ENCODE measurements around the gene DNAH17. TPM values are rescaled to one million over a fixed set of nuclear protein-coding genes. Genes with fewer than 3 reads are reported as not detected.

DNAH17 gene
- total and polyA plus RNA-seq, 2 donors (not counting 3 experiments of a cell fraction or from before 2014, with no cell fraction given), result not detected

DNA sequence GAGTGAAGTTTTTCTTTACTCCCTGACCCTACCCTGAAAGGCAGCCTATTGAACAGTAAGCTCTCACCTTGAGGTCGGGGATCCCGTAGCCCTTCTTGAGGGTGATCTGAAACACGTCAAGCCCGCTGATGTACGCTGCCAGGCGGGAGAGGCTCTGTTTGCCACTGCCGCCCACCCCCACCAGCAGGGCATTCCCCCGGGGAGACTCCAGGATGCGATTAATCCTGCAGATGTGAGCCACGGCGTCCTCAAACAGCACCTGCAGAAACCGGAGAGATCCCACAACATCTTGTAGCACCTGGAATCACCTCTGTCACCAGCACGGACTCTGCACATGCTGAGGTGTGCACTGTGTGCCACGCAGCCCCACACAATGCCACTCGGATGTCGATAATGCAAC lies 102.0 kb downstream of the DNAH17 start:
- Histone ChIP-seq H3K4me3 (replicated peaks in 1 of 3; ENCODE audit: insufficient read depth in 1 of 3, low read depth in 1 of 3, low read length in 3 of 3) (no peak overlapping the region), H2AFZ (ENCODE audit: low read depth, low read length) (no peak overlapping the region), H3K9me1 (replicated peaks; ENCODE audit: control insufficient read depth, extremely low read depth, insufficient read depth, low read length) (no peaks in the 10 kb centered on the region), H3K27ac (ENCODE audit: insufficient read depth, low read depth, low read length) (no peak overlapping the region), H3K4me1 (ENCODE audit: control insufficient read depth, extremely low read depth, insufficient read depth, low read length) (no peaks in the 10 kb centered on the region), H3K79me2 (ENCODE audit: control insufficient read depth, insufficient read depth, low read length) (no peaks in the 10 kb centered on the region), H3K27me3 (ENCODE audit: control insufficient read depth in 2 of 2, insufficient read depth in 2 of 2, low read length in 2 of 2) (peaks cover 0 to 5% of the 10 kb centered on the region in 2 experiments), H3K4me2 (ENCODE audit: insufficient read depth, low read length) (no peak overlapping the region), H3K36me3 (ENCODE audit: control insufficient read depth in 2 of 2, extremely low read depth in 1 of 2, insufficient read depth in 2 of 2, low read length in 2 of 2) (no peaks in the 10 kb centered on the region), H4K20me1 (replicated peaks; ENCODE audit: control insufficient read depth, extremely low read depth, insufficient read depth, low read length) (no peaks in the 10 kb centered on the region), H3K9me3 (replicated peaks; ENCODE audit: control insufficient read depth, insufficient read depth, low read length) (no peaks in the 10 kb centered on the region), H3K9ac (replicated peaks; ENCODE audit: extremely low read depth, insufficient read depth, low read length) (no peak overlapping the region)
- FAIRE-seq, result no peak
- intact Hi-C loops (cut with micrococcal nuclease) (no loop called here), dilution Hi-C loops (cut with MboI; ENCODE audit: extremely low pct_ligation_motif_present, low sequenced_read_pairs) (loop anchor here (25.0 kb wide), 1 partner anchor 162 kb away; no protein-coding TSS in a partner anchor)
- no peak for DNase-seq (ENCODE audit: low read depth, low spot score)
- TF ChIP-seq MYC (IDR thresholded peaks at IDR 0.05; ENCODE audit: low read depth, low read length), result no peak
- TF ChIP-seq, protein P1, sequence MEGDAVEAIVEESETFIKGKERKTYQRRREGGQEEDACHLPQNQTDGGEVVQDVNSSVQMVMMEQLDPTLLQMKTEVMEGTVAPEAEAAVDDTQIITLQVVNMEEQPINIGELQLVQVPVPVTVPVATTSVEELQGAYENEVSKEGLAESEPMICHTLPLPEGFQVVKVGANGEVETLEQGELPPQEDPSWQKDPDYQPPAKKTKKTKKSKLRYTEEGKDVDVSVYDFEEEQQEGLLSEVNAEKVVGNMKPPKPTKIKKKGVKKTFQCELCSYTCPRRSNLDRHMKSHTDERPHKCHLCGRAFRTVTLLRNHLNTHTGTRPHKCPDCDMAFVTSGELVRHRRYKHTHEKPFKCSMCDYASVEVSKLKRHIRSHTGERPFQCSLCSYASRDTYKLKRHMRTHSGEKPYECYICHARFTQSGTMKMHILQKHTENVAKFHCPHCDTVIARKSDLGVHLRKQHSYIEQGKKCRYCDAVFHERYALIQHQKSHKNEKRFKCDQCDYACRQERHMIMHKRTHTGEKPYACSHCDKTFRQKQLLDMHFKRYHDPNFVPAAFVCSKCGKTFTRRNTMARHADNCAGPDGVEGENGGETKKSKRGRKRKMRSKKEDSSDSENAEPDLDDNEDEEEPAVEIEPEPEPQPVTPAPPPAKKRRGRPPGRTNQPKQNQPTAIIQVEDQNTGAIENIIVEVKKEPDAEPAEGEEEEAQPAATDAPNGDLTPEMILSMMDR (IDR thresholded peaks at IDR 0.05; ENCODE audit: extremely low read depth in 1 of 2, insufficient read depth in 1 of 2, low read depth in 1 of 2, low read length in 2 of 2), result no peak
- TF ChIP-seq, protein P2, sequence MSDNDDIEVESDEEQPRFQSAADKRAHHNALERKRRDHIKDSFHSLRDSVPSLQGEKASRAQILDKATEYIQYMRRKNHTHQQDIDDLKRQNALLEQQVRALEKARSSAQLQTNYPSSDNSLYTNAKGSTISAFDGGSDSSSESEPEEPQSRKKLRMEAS (IDR thresholded peaks at IDR 0.05; ENCODE audit: insufficient read depth, insufficient read length), result no peak
- no peak for TF ChIP-seq POLR2A (IDR thresholded peaks at IDR 0.05; ENCODE audit: low read depth, low read length)
- BruUV-seq (replicated peaks), result no TSS peak
- POLR2A ChIA-PET, result no interaction called here
- CTCF ChIA-PET, result no interaction called here

DNA sequence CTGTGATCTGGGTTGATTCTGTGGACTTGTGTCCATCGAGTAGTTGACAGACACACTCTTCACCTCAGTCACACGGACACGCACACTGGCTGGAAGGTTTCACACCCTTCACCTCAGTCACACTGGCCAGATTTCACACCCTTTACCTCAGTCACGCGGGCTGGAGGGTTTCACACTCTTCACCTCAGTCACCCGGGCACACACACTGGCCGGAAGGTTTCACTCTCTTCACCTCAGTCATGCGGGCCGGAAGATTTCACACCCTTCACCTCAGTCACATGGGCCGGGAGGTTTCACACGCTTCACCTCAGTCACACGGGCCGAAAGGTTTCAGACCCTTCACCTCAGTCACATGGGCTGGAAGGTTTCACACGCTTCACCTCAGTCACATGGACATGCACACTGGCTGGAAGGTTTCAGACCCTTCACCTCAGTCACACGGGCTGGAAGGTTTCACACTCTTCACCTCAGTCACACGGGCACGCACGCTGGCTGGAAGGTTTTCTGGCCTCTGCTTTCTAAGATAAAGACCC lies 102.5 kb downstream of the DNAH17 start:
- Histone ChIP-seq H2AFZ (ENCODE audit: low read depth, low read length) (no peak overlapping the region), H3K9ac (replicated peaks; ENCODE audit: extremely low read depth, insufficient read depth, low read length) (no peak overlapping the region), H3K4me1 (ENCODE audit: control insufficient read depth, extremely low read depth, insufficient read depth, low read length) (no peaks in the 10 kb centered on the region), H3K9me1 (replicated peaks; ENCODE audit: control insufficient read depth, extremely low read depth, insufficient read depth, low read length) (no peaks in the 10 kb centered on the region), H3K36me3 (ENCODE audit: control insufficient read depth in 2 of 2, extremely low read depth in 1 of 2, insufficient read depth in 2 of 2, low read length in 2 of 2) (no peaks in the 10 kb centered on the region), H3K9me3 (replicated peaks; ENCODE audit: control insufficient read depth, insufficient read depth, low read length) (no peaks in the 10 kb centered on the region), H3K4me3 (replicated peaks in 1 of 3; ENCODE audit: insufficient read depth in 1 of 3, low read depth in 1 of 3, low read length in 3 of 3) (no peak overlapping the region), H3K79me2 (ENCODE audit: control insufficient read depth, insufficient read depth, low read length) (no peaks in the 10 kb centered on the region), H4K20me1 (replicated peaks; ENCODE audit: control insufficient read depth, extremely low read depth, insufficient read depth, low read length) (no peaks in the 10 kb centered on the region), H3K4me2 (ENCODE audit: insufficient read depth, low read length) (no peak overlapping the region), H3K27me3 (ENCODE audit: control insufficient read depth in 2 of 2, insufficient read depth in 2 of 2, low read length in 2 of 2) (peaks cover 0 to 5% of the 10 kb centered on the region in 2 experiments), H3K27ac (ENCODE audit: insufficient read depth, low read depth, low read length) (no peak overlapping the region)
- intact Hi-C loops (cut with micrococcal nuclease) (no loop called here), dilution Hi-C loops (cut with MboI; ENCODE audit: extremely low pct_ligation_motif_present, low sequenced_read_pairs) (loop anchor here (25.0 kb wide), 1 partner anchor 163 kb away; no protein-coding TSS in a partner anchor)
- BruUV-seq (replicated peaks), result no TSS peak
- TF ChIP-seq, protein P2 (IDR thresholded peaks at IDR 0.05; ENCODE audit: insufficient read depth, insufficient read length), result no peak
- no peak for TF ChIP-seq GATA2 (IDR thresholded peaks at IDR 0.05; ENCODE audit: insufficient read depth, insufficient read length, low read depth, low read length)
- TF ChIP-seq JUN (IDR thresholded peaks at IDR 0.05; ENCODE audit: borderline replicate concordance, insufficient read depth, insufficient read length, low read depth), result no peak
- TF ChIP-seq EZH2 (IDR thresholded peaks at IDR 0.05; ENCODE audit: borderline replicate concordance, low read depth, low read length, severe bottlenecking), result no peak
- TF ChIP-seq, protein P1 (IDR thresholded peaks at IDR 0.05; ENCODE audit: extremely low read depth in 1 of 2, insufficient read depth in 1 of 2, low read depth in 1 of 2, low read length in 2 of 2), result no peak
- no peak for TF ChIP-seq FOS (IDR thresholded peaks at IDR 0.05; ENCODE audit: borderline replicate concordance, insufficient read depth, low read length)
- TF ChIP-seq POLR2A (IDR thresholded peaks at IDR 0.05; ENCODE audit: low read depth, low read length), result no peak
- no peak for TF ChIP-seq MYC (IDR thresholded peaks at IDR 0.05; ENCODE audit: low read depth, low read length)
- no peak for TF ChIP-seq POLR2AphosphoS5 (IDR thresholded peaks at IDR 0.05; ENCODE audit: insufficient read depth, low read depth, low read length)
- DNase-seq (ENCODE audit: low read depth, low spot score) (no peak), FAIRE-seq (no peak)
- CTCF ChIA-PET, result no interaction called here
- POLR2A ChIA-PET, result no interaction called here

Data from endothelial cell of umbilical vein (primary cell).